OCI-M2 (cell line): ENCODE data around the gene GRM8.

Experiments used
- DNase-seq: peaks from one replicate; lab custom pipeline; 2025; ENCODE audit not compliant: unreplicated experiment; lab: John Stamatoyannopoulos, UW

The GRM8 gene

DNA sequence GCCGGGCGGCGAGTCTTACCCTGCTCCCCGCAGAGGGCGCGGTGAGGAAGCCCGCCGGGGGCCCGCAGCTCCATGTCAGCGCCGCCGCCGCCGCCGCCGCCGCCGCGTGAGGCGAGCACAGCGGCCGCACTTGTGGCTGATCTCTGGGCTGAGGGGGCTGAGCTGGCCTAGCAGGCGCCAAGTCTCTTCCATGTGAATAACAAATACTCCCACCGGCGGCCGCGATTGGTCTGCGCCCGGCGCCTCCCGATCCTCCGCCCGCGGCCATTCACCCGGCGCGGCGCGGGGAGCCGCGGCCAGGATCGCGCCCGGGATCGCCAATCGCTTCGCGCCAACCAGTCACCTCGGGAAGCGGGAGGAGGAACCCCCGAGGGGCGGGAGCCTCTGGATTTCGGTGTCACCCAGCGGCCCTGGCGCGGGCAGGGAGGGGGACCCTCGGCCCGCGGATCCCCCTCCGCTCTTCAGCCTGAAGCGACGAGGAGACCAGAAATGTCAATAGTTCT is at the start of gene GRM8:
TSS of gene GRM8 (minus strand) at position 164 of the 503 bp plus-strand sequence.
- no peak for DNase-seq

DNA sequence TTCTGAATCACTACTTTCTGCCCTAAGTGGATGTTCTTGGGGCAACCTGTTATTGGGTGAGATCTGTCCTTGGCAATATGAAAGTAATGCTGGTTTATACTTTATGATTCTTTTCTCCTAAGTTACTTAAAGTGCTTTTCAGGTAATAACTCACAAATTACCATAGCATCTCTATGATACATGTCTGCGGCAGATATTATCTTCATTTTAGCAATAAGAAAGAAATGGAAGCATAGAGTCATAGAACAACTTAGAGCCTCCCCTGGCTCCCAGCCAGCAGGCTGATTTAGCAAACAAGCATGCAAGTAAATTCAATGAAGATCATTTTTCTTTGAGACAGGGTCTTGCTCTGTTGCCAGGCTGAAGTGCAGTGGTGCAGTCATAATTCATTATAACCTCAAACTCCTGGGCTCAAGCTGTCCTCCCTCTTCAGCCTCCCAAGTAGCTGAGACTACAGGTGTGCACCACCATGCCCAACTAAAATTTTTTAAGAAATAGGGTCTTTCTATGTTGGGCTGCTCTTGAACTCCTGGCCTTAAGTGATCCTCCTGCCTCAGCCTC is 38.1 kb upstream of the GRM8 start:
- no peak for DNase-seq

DNA sequence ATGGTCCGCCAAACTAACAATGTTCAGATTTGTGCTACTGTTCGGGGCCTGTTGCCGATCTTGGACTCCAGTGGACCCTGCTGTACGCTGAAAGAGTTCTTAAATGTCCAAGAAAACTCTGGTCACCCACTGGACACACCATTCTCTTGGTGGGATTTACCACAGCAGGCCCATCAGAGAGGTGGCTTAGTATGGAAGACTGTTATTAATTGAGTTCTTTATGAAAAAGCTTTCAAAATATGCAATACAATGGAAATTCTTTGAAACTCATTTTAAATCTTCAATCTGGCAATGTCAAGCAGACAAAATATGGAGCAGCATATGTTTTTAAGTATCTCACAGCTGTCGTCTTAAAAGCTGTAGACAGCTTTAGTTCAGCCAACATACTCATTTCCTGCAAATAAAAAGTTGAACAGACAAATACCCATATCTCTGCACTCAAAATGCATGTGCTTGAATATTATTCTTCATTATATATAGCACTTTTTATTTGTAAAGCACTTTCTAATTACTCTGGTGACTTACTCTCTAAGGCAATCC is 37.4 kb upstream of the GRM8 start:
- no peak for DNase-seq

DNA sequence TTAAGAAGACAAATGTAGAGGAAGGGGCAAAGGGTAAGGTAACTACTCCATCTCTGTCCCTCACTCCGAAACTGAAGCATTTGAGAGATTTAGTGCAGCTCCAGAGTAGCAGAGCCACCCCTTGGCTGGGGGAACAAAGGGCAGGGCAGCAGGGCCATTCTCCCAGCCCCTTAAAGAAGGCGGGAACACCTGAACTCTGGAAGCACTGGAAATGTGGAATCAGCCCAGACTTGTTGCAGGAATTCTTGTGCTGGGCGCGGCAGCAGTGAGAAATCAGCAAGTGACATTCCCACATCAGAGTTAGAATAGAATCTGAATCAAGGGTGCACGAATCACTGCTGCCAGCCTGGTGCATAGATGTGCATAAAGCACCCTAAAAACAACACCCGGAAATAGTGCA is 34.4 kb upstream of the GRM8 start:
- DNase-seq: no peak

DNA sequence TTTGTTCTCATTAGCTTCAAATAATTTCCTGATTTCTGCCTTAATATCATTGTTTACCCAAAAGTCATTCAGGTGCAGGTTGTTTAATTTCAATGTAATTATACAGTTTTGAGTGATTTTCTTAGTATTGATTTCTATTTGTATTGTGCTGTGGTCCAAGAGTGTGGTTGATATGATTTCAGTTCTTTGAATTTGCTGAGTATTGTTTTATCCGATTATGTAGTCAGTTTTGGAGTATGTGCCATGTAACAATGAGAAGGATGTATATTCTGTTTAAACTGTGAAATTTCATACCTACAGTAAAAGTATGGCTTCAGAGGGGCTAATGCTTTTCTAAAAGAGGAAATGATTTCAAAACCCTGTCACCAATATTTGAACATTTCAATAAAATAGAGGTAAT is 17.4 kb upstream of the GRM8 start:
- no peak for DNase-seq

DNA sequence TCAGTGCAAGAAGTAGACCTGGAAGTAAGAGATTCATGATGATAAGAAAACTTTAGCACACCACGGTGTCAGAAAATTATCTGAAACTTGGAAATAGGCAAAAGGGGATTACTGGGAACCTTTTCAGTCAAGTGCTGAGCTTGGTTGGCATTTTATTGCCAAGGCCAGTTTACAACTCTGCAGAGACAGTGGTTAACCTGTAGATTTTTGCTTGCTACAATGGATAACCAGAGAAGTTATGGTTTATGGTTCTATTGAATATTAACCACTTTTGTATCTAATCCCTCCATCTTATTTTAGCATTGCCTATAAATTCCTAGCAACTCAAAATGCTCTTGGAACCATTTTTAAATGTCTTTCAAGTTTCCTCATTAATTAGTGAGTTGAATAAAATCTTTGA is 13.3 kb upstream of the GRM8 start:
- no peak for DNase-seq

DNA sequence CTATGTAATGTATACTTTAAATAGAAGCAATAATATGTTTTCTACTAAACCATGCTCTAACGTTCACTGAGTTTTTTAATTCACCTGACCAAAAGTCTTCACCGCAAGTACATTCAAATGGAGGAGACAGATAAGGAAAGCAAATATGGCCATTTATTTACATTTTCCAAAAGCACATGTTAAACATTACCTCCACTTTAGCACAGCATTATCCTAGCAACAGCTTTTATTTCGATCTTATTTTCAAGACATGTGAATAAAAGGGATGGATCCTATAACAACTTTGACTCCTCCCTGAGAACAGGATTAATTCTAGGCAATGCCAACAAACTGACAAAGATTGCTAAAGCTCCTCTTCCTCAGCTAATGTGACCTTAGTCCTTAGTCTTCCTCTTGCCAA is 11.5 kb upstream of the GRM8 start:
- no peak for DNase-seq

DNA sequence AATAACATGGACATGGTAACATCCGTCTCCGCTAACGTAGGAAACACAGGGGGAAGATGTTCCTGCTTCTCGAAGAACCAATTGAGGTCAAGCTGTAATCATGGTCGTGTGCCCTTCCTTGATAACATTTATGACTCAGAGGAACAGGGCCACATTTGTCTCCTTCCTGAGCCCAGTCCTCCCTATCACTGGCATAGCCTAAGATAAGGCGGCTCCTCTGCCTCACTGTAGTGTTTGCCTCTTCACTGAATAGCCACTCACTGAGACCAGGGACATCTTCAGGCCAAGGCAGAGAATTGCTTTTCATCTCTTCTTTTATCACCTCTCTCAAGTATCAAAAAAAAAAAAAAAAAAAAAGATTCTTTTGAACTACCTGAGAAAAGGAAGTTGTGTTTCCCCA is 5.4 kb upstream of the GRM8 start:
- no peak for DNase-seq

DNA sequence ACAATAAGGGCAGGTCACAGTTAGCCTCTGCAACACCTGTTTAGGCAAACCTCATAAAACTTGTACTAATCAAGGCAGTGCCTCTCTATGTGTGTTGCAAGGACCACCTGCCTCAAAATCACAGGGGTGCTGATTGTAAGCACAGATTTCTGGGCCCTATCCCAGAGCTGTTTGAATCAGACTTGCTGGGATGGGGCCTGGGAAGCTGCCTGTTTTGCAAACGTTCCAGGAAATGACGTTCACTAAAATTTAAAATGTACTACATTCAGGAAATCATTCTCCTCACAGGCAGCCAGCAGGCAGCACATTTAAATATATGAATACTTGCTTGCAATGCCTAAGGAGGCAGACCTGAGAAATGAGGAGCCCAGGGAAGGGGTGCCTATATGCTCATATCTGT is 4.3 kb upstream of the GRM8 start:
- DNase-seq: no peak

DNA sequence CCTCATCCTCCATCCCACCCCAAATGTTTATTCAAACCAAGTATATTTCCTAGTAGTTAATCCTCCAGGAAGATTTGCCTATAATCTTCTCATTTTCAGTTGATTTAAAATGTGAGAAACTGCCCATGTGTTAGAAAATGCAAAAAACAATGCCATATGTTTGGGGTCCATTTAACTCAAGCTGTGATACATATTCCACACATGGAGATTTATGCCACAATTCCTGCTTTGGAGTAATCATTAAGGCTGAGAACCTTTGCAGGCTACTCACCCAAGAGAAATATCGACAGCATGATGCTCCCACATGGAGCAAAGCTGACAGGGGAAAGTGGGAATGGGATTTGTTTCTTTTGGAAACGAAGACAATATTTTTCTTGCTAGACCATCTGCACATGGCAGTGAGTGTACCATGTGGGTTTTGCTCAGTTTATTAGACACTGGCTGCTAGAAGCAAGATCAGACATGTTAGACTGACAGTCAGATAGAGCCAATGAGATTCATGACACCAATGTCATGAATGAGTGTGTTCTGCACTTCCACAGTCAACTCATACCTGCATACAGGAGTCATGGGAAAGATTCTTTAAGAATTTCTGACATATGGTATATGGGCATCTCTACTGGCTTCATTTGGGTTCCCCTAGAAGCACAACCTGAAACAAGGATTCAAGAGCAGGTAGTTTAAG is 3.4 kb upstream of the GRM8 start:
- no peak for DNase-seq

DNA sequence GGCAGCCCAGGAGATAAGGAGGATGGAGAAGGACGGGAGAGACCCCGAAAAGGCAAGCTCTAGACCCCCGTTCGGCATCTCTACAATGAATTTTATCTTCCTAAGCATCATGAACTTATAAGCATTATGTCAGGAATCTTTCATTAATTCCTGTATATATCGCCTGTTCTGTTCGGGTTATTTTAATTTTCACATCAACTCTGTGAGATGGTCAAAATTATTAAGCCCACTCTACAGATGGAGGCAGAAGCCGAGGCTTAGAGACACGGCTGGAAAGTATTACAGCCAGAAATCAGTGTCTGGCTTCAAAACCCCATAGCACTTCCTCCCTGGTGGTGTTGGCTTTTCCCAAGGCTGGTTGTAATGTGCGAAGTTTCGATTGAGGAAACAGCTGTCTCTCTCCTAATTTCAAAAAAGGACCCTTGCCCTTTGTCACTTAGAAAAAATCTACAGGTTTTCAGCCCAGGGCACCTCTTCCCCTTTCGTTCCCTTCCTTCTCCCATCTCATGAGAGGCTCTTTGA is 1.5 kb upstream of the GRM8 start:
- no peak for DNase-seq

DNA sequence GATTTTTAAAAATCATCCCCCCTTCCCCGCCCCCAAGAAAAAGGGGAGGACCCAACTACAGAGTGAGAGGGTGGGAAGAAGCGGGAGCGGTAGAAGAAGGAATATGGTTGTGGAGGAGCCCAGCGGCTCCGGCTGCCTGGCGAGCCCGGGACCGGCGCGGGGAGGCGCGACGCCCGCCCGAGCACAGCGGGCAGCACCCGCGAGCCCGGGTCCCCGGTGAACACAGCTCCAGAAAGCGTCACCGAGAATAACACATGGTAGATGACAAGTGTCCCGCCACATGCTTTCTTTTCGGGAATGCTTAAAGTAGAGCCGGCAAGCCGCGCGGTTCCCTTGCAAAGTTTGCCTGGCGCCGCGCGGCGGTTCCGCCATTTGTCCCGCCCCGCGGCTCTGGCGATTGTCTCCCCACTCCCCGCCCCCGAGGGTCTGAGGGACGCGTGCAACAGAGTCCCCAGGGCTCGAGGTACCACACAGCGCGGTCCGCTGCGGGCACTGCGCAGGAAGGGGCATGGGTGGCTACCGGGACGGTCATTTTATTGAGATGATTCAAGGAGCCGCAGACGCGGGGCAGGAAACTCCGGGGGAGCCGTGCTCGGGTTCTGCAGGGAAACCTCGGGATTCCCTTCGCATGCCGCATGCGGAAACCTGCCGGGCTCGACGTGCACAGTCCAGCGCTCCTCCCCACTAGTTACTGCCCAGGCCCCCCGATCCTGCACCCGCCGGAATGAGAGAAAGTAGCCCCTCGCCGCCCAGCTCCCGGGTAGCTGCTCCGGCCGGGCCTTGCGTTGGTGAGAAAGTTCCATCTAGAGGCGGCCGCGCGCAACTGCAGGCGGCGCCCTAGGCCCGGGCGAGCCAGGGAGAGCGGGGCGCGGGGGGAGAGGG is 781 bp upstream of the GRM8 start:
- DNase-seq: no peak

DNA sequence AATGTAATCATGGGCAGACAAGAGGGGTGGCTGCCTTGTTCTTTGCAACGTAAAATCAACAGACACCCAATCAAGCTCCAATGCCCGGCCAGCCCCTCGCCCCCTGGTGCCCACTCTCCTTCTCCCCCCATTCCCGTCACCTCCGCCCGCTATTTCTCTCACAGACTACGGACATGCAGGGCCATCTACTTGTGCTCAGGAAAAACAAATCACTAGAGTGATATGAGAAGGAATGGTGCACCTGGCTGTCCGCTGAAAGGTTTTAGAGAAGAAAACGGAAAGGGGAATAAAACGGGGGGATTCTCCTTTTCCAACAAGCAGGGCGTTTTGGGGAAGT is 396 bp downstream of the GRM8 start:
- no peak for DNase-seq

DNA sequence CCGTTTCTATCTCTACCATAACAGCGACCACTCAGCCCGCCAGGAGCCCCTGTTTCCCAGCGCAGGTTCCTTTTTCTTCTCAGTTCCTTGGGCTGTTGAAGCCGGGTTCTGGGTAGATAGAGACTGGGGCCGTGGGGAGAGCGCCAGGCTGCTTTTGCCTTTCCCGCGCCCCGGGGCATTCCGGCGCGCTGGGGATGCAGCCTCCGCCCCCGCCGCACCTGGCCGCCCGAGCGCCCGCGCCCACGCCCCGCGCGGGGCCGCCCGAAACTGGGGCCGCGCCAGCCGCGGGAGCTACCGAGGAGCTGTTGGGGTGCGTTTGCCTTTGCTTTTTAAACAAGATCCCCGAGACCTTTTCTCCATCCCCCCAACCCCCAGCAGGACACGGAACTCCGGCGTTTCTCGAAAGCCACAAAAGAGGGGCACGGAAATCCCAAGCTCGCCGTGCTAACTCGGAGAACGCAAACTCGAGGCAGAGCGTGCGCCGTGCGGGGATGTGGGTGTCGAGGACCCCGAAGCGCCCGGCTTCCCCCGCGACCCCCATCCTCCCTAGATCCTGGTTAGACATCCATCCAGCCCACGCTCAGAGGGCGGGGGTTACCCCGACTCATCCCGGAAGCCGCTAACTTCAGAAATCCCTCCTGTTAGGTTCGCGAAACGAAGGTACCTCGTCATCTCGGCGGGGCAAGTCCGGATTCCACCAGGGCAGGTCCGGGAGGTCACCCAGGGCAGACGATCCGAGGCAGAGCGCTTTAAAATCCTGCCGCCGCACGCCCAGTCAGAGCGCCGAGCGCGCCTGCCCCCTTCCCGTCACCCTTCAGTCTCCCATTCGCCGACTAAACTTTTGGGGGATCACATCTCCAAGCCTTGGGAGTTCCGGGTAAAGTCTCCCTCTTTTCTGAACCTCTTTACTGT is 1.0 kb downstream of the GRM8 start:
- DNase-seq: no peak

DNA sequence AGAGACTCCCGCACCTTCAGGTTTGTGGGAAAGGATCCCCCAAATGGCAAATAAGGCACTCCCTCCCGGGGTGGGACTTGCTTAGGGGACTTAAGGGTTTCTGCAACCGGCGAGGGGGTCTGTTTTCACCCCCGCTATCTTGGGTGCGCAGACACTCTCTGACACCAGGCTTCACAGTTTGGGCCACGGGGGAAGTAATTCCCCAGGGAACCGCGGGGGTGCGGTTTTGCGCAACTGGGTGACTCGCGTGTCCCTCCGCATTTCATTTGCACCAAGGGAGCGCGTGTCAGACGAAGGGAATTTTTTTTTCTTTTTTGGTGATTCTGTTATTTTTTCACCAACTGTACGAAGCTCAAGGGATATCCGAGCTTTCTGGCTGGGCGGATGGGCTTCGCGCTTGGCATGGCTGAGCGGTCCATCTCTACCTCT is 1.7 kb downstream of the GRM8 start:
- no peak for DNase-seq

DNA sequence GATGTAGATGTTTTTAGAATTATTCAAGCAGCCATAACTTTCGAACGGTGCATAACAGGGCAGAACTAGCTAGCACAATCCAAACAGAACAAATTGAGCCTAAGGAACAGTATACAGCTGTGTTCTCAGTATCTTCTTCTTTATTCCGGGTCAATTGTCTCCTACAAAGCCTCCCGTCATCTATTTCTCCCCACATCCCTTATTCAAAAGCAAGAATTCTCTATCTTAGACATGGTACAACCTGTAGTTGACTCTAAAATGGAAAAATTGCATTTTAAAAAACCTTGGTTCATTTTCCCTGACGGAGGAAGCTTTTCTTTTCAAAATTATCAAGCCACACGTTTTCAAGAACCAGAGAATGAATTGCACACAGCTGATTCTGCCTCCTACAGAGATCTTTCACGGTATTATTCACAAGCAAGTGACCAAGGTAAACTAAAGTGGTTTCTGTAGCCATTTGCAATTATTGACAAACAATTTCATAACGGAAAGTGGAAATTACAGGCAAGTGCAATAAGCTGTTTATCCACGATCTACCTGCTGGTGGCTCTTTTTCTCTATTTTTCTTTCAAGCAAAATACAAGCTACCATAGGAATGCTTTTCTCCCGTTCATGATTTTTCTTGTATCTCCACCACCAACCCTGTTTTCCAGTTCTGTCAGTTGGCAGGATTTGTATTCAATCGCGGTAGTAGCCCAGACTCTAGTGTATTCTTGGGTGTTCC is 2.3 kb downstream of the GRM8 start:
- DNase-seq: no peak

DNA sequence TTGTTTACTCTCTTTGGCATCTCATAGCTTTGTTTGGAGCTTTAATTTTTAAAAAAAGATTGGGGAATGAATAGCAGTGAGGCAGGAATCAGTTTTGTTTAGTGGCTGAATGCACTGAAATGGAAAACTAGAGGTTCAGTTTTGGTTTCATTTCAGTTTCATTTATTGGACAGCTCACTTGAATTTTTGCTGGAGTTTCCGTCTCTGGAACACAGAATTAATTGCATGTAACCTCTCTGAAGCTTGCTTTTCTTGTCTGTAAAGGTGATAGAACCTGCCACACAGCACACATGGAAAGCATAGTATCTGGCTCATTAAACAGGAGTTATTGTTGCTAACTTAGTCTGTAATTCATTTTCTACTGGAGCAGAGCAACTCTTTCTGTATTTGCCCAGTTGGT is 7.1 kb downstream of the GRM8 start:
- DNase-seq: no peak

DNA sequence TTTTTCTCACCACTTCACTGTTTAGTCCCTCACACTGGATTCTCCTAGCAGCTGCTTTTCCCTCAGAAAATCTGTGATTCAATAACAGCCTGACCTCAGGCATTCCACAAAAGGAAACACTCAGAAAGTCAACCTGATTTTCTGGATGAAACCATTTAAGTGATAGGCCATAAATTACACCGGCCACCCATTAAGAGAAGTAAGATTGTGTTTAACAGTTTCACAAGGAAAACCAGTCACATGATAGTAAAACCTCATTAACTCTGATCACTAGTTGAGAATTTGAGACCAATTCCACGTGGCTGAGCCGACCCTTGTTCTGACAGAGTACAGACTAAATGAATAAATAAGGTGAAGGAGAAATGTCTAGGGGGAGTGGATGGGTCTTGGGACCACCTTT is 7.7 kb downstream of the GRM8 start:
- no peak for DNase-seq

DNA sequence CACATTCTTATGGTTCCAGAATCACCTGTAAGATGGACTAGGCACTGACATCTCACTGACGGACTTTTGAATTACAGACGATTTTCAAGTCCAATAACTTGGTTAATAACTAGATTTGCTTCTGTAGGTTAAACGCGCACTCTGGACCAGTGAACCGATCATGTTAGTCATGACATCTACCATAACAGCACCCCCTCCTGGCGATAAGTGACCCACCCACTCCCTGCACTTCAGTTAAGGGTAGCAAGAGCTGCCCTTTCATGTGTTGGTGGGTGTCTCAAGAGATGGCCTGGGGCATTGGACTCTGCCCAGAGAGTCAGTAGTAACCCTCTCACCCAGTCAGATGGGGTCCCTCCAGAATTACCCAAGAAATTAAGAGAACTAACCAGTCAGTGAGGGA is 12.9 kb downstream of the GRM8 start:
- no peak for DNase-seq

DNA sequence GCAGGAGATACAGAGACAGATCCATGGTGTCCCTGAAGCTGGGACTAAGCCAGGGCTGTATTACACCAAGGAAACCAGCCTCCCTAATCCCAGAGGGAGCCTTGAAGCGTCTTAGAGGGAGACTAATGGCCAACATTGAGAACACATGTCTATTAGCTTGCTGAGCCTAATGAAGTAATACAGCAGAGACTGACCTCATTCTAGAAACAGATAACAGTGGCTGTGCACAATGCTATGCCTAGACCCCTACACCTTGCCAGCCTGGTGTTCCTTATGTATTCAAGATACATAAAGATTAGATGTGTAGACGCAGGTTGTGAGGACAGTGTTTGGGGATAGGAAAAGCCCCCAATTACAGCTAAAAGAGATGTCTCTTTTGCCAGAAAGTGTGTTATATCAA is 19.1 kb downstream of the GRM8 start:
- no peak for DNase-seq
